Activated naive CD8-positive, alpha-beta T cell treated with anti-CD3 and anti-CD28 coated beads for 36 hours (primary cell): Measurements from ENCODE around the gene EPHB1. TPM values are rescaled to one million over a fixed set of nuclear protein-coding genes. Genes with fewer than 3 reads are reported as not detected.

Experiments used
- DNase-seq: peaks from one replicate; pipeline ENCODE4 v3.0.0; 2021
- H3K27ac Mint-ChIP-seq: one replicate; pipeline ENCODE4 v1.8.0; 2022; ENCODE audit warnings: mild to moderate bottlenecking, moderate library complexity, mixed read lengths
- H3K27me3 Mint-ChIP-seq: one replicate; pipeline ENCODE4 v1.8.0; 2022; ENCODE audit warnings: mild to moderate bottlenecking, mixed read lengths
- H3K36me3 Mint-ChIP-seq: one replicate; pipeline ENCODE4 v1.8.0; 2021; ENCODE audit warnings: mild to moderate bottlenecking, mixed read lengths
- H3K4me1 Mint-ChIP-seq: one replicate; pipeline ENCODE4 v1.8.0; 2021; ENCODE audit warnings: mixed read lengths
- H3K4me3 Mint-ChIP-seq: one replicate; pipeline ENCODE4 v1.8.0; 2022; ENCODE audit warnings: mild to moderate bottlenecking, moderate library complexity, mixed read lengths
- H3K9me3 Mint-ChIP-seq: one replicate; pipeline ENCODE4 v1.8.0; 2022; ENCODE audit warnings: mixed read lengths
- total RNA-seq, 2 experiments: library from RNA; stranded (reverse); gene quantifications; one replicate each; pipeline ENCODE4 v1.2.3, GENCODE V29; 2021

EPHB1 gene
- total RNA-seq, 2 experiments from 2014 or later: not detected

DNA sequence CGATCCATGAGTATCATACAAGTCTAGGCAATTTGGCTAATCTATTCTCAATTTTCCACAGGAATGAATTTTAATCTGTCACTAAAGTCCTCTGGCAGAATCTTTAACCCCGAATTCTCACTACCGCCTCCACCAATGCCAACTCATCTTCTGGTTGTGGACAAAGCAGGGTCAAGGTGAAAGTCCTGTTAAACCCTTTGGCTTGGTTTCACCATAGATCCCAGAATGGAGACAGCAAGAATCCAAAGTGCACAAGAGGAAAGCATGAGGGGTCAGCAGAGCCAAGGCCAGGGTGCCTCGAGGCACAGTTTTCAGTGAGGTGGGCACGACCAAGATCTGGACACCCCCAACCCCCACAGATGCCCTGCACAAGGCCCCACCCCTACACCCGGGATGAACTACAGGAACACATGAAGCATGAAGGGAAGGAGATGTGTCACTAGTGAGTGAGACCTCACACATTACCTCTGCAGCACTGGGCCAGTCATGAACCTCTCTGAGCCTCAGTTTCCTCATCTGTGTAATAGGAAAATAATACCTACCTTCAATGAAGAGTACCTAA, 466.2 kb downstream of the EPHB1 start:
- Mint-ChIP-seq H3K9me3 (peaks cover 1% of the 10 kb centered on the region), H3K4me3 (no peak overlapping the region), H3K27ac (no peak overlapping the region), H3K36me3 (no peaks in the 10 kb centered on the region), H3K27me3 (peaks cover 3% of the 10 kb centered on the region), H3K4me1 (no peaks in the 10 kb centered on the region)
- no peak for DNase-seq

DNA sequence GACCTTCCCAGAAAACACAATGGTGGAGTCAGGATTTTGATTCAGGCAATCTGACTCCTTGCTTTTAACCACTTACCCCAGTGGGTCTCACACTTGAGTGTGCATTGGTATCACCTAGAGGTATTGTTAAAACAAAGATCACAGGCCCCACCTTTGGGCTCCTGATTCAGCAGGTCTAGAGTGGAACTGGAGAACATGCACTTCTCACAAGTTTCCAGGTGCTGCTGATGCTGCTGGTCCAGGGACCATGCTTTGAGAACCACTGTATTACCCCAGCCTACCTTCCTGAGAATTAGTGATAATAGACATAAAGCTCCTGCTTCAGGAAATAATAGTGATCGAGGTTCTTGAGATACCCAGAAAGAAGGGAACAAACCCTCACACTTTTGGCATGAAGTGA, 466.9 kb downstream of the EPHB1 start:
- Mint-ChIP-seq H3K4me1 (no peaks in the 10 kb centered on the region), H3K4me3 (no peak overlapping the region), H3K27ac (no peak overlapping the region), H3K9me3 (peaks cover 1% of the 10 kb centered on the region), H3K36me3 (no peaks in the 10 kb centered on the region), H3K27me3 (peaks cover 3% of the 10 kb centered on the region)
- no peak for DNase-seq

DNA sequence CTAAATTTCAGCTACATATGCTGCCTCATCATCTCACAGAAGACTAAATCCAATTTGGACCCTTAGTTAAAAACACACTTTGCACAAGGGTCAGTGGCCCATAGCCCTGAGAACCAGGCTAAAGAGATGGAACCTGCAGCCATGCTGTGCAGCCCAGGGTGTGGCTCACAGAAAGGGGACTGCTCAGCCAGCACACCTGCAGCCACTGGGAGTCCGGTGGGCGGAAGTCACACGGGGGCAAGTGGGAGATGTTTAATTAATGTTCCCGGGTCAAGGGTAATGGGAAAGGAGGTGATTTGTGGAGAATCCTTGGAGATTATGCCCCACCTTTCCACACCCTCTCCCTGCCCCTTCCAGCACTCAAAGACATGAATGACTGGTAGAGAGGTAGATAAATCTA, 467.4 kb downstream of the EPHB1 start:
- DNase-seq: no peak
- no peak overlapping the region for H3K27ac Mint-ChIP-seq
- no peak overlapping the region for H3K4me3 Mint-ChIP-seq
- H3K27me3 Mint-ChIP-seq: peaks cover 3% of the 10 kb centered on the region
- no peaks in the 10 kb centered on the region for H3K36me3 Mint-ChIP-seq
- no peaks in the 10 kb centered on the region for H3K4me1 Mint-ChIP-seq
- peaks cover 1% of the 10 kb centered on the region for H3K9me3 Mint-ChIP-seq

DNA sequence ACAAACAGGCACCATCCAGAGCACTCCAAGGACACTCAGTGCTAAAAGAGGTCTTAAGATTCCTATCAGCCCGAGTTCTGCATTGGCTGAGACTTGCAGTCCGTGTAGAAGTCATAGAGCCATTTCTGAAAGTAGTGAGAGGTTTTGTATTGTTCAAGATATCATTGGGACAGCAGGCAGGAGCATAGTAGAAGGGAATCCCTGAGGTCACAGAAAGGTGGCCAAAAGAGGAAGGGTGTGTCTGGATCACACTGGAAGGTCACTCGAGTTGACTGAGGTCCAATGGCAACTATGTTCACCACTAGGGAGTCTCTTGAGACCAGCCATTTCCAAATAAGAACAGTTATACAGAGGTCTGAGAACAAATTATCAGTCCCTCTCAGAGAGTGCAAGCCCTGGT, 468.3 kb downstream of the EPHB1 start:
- Mint-ChIP-seq H3K27ac (no peak overlapping the region), H3K36me3 (no peaks in the 10 kb centered on the region), H3K4me3 (no peak overlapping the region), H3K9me3 (peaks cover 1% of the 10 kb centered on the region), H3K27me3 (peaks cover 3% of the 10 kb centered on the region), H3K4me1 (no peaks in the 10 kb centered on the region)
- no peak for DNase-seq

DNA sequence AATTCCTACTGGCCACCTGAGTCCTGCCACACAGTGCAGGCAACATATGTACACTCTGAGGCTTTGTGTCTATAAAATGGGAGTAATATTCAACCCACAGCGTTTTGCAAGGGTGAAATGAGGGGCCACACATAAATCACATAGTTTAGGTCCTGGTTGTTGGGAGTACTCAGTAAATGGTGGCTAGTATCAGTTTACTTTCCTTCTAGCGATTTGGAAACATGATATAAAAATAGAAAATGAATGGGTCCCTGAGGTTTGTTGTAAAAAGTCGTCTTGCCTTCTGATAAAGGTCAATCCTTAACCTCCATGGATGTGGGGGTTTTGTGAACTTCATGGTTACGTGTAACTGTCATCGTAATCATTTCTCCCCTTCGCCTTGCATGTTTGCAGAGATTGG, 472.4 kb downstream of the EPHB1 start:
- Mint-ChIP-seq H3K36me3 (no peaks in the 10 kb centered on the region), H3K27ac (no peak overlapping the region), H3K27me3 (no peaks in the 10 kb centered on the region), H3K9me3 (no peaks in the 10 kb centered on the region), H3K4me1 (no peaks in the 10 kb centered on the region), H3K4me3 (no peak overlapping the region)
- DNase-seq: no peak

DNA sequence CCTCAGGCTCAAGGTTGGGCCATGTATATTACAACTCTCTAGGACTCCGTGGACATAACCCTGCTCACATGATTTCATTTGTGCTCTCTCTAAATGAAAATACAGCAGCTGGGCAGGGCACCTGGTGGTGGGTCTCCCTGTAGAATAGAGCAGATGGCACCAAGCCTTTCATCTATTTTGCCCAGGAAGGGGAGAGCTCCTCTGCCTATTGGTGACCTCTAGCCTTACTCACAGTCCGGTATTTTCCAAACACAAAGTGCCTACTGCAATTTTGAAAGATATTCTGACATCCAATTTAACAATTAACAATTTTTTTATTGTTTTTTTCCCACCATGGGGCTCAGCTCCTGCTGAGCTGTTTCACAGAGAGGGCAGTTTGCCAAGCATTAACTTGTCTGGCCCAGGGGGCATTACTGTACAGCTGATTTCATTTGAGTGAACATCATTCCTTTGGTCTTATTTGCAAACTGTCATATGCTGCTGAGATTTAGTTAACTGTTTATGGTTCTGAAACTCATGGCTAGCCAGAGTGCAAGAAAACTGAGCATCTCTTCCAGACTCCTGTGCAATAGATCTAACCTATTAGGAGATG, 474.0 kb downstream of the EPHB1 start:
- H3K4me3 Mint-ChIP-seq: no peak overlapping the region
- DNase-seq: no peak
- no peak overlapping the region for H3K27ac Mint-ChIP-seq
- H3K27me3 Mint-ChIP-seq: no peaks in the 10 kb centered on the region
- H3K4me1 Mint-ChIP-seq: no peaks in the 10 kb centered on the region
- no peaks in the 10 kb centered on the region for H3K9me3 Mint-ChIP-seq
- H3K36me3 Mint-ChIP-seq: no peaks in the 10 kb centered on the region

DNA sequence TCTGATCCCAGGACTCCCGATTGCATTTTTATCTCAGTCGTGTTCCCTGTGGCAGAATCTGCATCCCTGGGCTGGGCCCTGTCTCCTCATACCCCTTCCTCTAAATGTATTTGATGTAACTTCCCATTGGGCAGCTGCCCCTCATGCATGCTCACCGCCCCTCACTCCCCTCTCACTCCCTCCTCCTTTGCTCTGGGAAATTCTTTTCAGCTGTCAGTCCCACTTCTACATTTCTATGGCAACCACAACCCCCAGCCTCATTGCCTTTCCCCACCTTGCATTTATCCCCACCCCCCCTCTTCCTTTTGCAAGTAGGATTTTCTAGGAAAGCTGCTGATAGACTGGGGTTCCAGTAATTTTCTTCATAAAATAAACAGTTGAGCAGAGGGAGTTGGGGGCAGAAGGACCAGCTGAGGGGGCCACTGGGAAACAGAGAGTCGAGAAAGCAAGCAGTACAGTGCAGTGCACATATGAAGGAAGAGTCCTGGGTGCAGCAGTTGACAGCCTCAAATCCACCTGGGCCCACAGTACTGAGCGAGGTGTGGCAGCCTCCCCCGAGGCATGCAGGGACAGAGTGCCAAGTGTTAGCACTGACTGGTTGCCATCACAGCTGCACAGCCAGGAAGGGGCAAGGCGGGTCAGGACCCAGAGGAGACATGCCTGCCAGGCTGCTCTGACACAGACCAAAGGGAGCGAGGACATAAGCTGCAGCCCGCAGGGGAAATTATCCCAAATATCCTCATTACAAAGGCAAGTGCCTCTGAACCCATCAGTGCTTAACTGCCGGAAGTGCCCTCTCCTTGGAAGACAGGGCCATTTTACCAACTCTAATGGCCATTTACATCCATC, 476.3 kb downstream of the EPHB1 start:
- Mint-ChIP-seq H3K27ac (no peak overlapping the region), H3K27me3 (no peaks in the 10 kb centered on the region), H3K4me1 (no peaks in the 10 kb centered on the region), H3K36me3 (no peaks in the 10 kb centered on the region), H3K9me3 (no peaks in the 10 kb centered on the region), H3K4me3 (no peak overlapping the region)
- DNase-seq: no peak

DNA sequence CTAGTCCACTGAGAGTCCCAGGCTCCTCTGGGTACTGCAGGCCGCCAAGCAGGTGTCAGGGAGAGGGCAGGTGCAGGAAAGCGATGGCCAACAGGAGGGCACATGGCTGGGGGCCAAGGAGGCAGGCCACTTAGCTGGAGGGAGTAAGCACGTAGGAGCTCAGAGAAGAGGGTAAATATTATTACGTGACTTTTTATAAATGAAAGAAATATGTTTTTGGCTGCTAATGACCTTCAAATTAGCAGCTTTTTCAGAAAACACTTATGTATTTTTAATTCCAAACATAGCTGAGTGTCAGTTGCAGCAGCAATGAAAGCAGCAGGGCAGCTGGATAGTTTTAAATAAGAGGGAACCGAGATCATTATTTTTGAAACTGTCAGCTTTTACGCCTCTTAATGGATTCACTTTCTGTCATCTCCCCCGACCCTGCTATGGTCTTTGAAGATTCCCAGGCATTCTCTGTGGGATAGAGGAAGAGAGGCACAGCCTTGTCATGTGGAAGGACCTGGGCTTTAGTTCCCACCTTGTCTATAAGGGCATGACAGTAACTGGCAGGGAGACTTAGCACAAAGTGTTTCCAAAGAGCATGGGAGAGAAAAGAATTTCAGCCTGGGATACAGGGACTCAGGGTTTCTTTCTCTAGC, 477.1 kb downstream of the EPHB1 start:
- no peaks in the 10 kb centered on the region for H3K4me1 Mint-ChIP-seq
- H3K27ac Mint-ChIP-seq: no peak overlapping the region
- no peak for DNase-seq
- H3K9me3 Mint-ChIP-seq: no peaks in the 10 kb centered on the region
- H3K4me3 Mint-ChIP-seq: no peak overlapping the region
- no peaks in the 10 kb centered on the region for H3K36me3 Mint-ChIP-seq
- H3K27me3 Mint-ChIP-seq: no peaks in the 10 kb centered on the region

DNA sequence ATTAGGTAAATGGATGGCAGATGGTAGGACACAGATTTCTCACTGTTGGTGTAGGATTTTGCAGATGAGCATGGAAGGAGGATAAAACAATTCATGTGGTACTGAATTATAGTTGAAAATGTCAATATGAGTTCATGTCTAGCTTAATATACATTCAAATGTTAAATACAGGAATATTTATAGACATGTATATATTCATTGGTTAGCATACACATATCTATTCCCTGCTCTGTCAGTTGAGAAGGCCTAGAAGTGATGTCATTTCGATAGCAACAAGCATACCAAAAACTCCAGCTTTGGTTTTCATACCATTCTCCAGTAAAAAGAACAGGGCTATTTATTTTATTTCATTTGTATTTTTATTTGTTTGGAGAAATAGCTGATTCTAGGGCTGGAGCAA, 497.1 kb downstream of the EPHB1 start:
- H3K9me3 Mint-ChIP-seq: peaks cover 2% of the 10 kb centered on the region
- H3K36me3 Mint-ChIP-seq: no peaks in the 10 kb centered on the region
- H3K4me3 Mint-ChIP-seq: no peak overlapping the region
- H3K27me3 Mint-ChIP-seq: peaks cover 3% of the 10 kb centered on the region
- no peak overlapping the region for H3K27ac Mint-ChIP-seq
- DNase-seq: no peak
- no peaks in the 10 kb centered on the region for H3K4me1 Mint-ChIP-seq

DNA sequence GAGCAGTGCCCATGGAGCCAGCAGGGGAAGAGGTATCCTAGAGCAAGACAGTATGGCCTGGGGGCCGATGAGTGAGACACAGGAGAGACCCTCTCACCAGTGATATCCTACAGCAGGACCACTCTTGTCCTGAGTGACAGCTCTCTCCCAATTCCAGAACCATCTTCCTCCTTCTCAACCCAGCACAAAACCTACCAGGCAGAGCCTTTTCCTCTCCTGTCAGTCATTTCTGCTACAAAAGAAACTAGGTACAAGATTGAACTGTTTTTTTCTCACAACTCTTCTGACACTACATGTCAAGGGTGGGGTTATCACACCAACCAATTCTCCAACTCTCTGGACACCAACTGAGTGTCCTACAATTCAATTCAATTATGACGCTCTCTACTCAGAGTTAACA, 506.6 kb downstream of the EPHB1 start:
- Mint-ChIP-seq H3K9me3 (no peaks in the 10 kb centered on the region), H3K4me3 (no peak overlapping the region)
- DNase-seq: no peak

DNA sequence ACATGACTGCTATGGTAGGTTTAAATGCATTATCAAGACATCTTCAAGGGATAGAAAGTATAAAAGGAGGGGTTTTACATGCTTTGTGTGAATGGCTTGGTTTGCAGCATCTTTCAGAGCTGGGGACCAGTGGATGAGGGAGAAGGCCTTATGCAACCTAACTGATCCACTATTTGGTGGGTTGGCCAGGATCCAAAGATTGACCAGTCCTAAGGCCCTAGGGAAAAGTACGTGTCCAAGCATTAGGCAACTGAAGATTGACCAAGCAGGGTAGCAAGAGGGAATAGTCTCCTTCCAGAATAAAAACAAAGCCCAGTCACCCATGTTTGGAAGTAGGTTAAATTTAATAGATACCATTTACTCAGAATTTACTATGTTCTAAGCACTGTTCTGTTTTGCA, 509.3 kb downstream of the EPHB1 start:
- no peaks in the 10 kb centered on the region for H3K27me3 Mint-ChIP-seq
- no peaks in the 10 kb centered on the region for H3K9me3 Mint-ChIP-seq
- no peaks in the 10 kb centered on the region for H3K4me1 Mint-ChIP-seq
- H3K27ac Mint-ChIP-seq: no peak overlapping the region
- no peak overlapping the region for H3K4me3 Mint-ChIP-seq
- DNase-seq: no peak
- no peaks in the 10 kb centered on the region for H3K36me3 Mint-ChIP-seq

More for the DNA sequence above, 506.6 kb downstream of the EPHB1 start:
- Mint-ChIP-seq H3K27ac (no peak overlapping the region), H3K4me1 (no peaks in the 10 kb centered on the region), H3K27me3 (no peaks in the 10 kb centered on the region), H3K36me3 (no peaks in the 10 kb centered on the region)

Other genes starting within 250 kb of the EPHB1 start
- gene KY, start 144.2 kb upstream of the EPHB1 start, total RNA-seq: not detected